ENCODE measurements around the gene ZNF654. TPM values are rescaled to one million over a fixed set of nuclear protein-coding genes. Genes with fewer than 3 reads are reported as not detected.

Gene ZNF654
- total and polyA plus RNA-seq, 2 of the 13 experiments (the other 11 are each of a cell fraction or from before 2014, with no cell fraction given), result 1.8 to 4.1 TPM

GRCh38 chr3:88058581-88059379 is at the start of gene ZNF654, which contains the start of gene CGGBP1 (continued):
- TF ChIP-seq, protein P1, sequence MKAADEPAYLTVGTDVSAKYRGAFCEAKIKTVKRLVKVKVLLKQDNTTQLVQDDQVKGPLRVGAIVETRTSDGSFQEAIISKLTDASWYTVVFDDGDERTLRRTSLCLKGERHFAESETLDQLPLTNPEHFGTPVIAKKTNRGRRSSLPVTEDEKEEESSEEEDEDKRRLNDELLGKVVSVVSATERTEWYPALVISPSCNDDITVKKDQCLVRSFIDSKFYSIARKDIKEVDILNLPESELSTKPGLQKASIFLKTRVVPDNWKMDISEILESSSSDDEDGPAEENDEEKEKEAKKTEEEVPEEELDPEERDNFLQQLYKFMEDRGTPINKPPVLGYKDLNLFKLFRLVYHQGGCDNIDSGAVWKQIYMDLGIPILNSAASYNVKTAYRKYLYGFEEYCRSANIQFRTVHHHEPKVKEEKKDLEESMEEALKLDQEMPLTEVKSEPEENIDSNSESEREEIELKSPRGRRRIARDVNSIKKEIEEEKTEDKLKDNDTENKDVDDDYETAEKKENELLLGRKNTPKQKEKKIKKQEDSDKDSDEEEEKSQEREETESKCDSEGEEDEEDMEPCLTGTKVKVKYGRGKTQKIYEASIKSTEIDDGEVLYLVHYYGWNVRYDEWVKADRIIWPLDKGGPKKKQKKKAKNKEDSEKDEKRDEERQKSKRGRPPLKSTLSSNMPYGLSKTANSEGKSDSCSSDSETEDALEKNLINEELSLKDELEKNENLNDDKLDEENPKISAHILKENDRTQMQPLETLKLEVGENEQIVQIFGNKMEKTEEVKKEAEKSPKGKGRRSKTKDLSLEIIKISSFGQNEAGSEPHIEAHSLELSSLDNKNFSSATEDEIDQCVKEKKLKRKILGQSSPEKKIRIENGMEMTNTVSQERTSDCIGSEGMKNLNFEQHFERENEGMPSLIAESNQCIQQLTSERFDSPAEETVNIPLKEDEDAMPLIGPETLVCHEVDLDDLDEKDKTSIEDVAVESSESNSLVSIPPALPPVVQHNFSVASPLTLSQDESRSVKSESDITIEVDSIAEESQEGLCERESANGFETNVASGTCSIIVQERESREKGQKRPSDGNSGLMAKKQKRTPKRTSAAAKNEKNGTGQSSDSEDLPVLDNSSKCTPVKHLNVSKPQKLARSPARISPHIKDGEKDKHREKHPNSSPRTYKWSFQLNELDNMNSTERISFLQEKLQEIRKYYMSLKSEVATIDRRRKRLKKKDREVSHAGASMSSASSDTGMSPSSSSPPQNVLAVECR (CRISPR knock-in tag; IDR thresholded peaks at IDR 0.05; ENCODE audit: borderline replicate concordance), result peak; percentile 87
- TF ChIP-seq ZNF264 (CRISPR knock-in tag; IDR thresholded peaks at IDR 0.05) (no peak), PAX8 (CRISPR knock-in tag; IDR thresholded peaks at IDR 0.05; ENCODE audit: borderline replicate concordance) (no peak), U2AF1 (optimal IDR thresholded peaks at IDR 0.05; ENCODE audit: low read depth, low read length) (peak; percentile 85), FOXM1 (CRISPR knock-in tag; IDR thresholded peaks at IDR 0.05) (no peak), ADNP (CRISPR knock-in tag; IDR thresholded peaks at IDR 0.05) (no peak), FUBP1 (CRISPR knock-in tag; IDR thresholded peaks at IDR 0.05; ENCODE audit: borderline replicate concordance) (no peak), GTF2F1 (IDR thresholded peaks at IDR 0.05; ENCODE audit: low read length) (no peak), KDM2A (CRISPR knock-in tag; IDR thresholded peaks at IDR 0.05; ENCODE audit: borderline replicate concordance, low read depth) (peak; percentile 58; the same call in 1 of the 2 replicates), ZNF746 (CRISPR knock-in tag; IDR thresholded peaks at IDR 0.05) (no peak; the same call in 1 of the 2 replicates), LCORL (IDR thresholded peaks at IDR 0.05) (no peak), LCORL (CRISPR knock-in tag; IDR thresholded peaks at IDR 0.05) (no peak), KLF12 (CRISPR knock-in tag; IDR thresholded peaks at IDR 0.05; ENCODE audit: borderline replicate concordance) (peak; percentile 88; the same call in 1 of the 2 replicates), ZNF780A (CRISPR knock-in tag; IDR thresholded peaks at IDR 0.05) (no peak), ZNF773 (CRISPR knock-in tag; IDR thresholded peaks at IDR 0.05; ENCODE audit: borderline replicate concordance) (0 out of 2 replicates have a peak, but pooled peaks have one; percentile 45), ZNF569 (CRISPR knock-in tag; IDR thresholded peaks at IDR 0.05; ENCODE audit: borderline replicate concordance) (no peak), ZNF781 (CRISPR knock-in tag; IDR thresholded peaks at IDR 0.05; ENCODE audit: borderline replicate concordance, not compliant biosample characterization) (no peak), ZNF10 (CRISPR knock-in tag; IDR thresholded peaks at IDR 0.05; ENCODE audit: borderline replicate concordance, low read depth) (no peak), ZNF775 (CRISPR knock-in tag; IDR thresholded peaks at IDR 0.05; ENCODE audit: borderline replicate concordance) (no peak), RFXANK (CRISPR knock-in tag; IDR thresholded peaks at IDR 0.05) (no peak; the same call in 1 of the 2 replicates)
- TF ChIP-seq, protein P2, sequence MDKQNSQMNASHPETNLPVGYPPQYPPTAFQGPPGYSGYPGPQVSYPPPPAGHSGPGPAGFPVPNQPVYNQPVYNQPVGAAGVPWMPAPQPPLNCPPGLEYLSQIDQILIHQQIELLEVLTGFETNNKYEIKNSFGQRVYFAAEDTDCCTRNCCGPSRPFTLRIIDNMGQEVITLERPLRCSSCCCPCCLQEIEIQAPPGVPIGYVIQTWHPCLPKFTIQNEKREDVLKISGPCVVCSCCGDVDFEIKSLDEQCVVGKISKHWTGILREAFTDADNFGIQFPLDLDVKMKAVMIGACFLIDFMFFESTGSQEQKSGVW (CRISPR knock-in tag; IDR thresholded peaks at IDR 0.05; ENCODE audit: borderline replicate concordance), result no peak
- TF ChIP-seq, protein P3, sequence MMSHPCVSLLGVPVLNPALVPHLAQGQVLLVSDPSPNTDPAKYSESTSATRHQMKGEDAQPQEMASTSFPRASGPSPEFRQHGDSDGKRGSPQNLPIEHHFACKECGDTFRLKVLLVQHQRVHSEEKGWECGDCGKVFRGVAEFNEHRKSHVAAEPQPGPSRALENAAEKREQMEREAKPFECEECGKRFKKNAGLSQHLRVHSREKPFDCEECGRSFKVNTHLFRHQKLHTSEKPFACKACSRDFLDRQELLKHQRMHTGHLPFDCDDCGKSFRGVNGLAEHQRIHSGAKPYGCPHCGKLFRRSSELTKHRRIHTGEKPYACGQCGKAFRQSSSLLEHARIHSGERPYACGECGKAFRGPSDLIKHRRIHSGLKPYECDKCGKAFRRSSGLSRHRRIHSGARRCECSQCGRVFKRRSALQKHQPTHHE (CRISPR knock-in tag; IDR thresholded peaks at IDR 0.05; ENCODE audit: borderline replicate concordance), result peak; percentile 18; the same call in 1 of the 2 replicates

Data from HepG2 (cell line).